Panc1 (cell line): ENCODE data around the gene MICAL2.

Experiments used
- CTCF ChIP-seq: fragments of 450-650 bp; IDR thresholded peaks from 2 replicates; pipeline ENCODE4 v1.5.1; 2017; ENCODE audit warnings: mild to moderate bottlenecking
- POLR2AphosphoS5 ChIP-seq: IDR thresholded peaks from 2 replicates; pipeline ENCODE4 v1.6.1; 2012; ENCODE audit warnings: mild to moderate bottlenecking, low read depth, low read length, moderate library complexity
- TF ChIP-seq, protein P1 (sequence below), 2 experiments: IDR thresholded peaks; 2 replicates each; pipeline ENCODE4 v1.6.1; 2011 to 2012; ENCODE audit warnings: low read depth in 2 of 2, control low read depth in 1 of 2, low read length in 1 of 2, mild to moderate bottlenecking in 1 of 2, moderate library complexity in 1 of 2; ENCODE audit not compliant: insufficient read depth in 1 of 2

GRCh38 chr11:12184699-12185098 lies 74.3 kb downstream of the MICAL2 start:
- TF ChIP-seq CTCF (no peak), POLR2AphosphoS5 (no peak)
- TF ChIP-seq, protein P1, sequence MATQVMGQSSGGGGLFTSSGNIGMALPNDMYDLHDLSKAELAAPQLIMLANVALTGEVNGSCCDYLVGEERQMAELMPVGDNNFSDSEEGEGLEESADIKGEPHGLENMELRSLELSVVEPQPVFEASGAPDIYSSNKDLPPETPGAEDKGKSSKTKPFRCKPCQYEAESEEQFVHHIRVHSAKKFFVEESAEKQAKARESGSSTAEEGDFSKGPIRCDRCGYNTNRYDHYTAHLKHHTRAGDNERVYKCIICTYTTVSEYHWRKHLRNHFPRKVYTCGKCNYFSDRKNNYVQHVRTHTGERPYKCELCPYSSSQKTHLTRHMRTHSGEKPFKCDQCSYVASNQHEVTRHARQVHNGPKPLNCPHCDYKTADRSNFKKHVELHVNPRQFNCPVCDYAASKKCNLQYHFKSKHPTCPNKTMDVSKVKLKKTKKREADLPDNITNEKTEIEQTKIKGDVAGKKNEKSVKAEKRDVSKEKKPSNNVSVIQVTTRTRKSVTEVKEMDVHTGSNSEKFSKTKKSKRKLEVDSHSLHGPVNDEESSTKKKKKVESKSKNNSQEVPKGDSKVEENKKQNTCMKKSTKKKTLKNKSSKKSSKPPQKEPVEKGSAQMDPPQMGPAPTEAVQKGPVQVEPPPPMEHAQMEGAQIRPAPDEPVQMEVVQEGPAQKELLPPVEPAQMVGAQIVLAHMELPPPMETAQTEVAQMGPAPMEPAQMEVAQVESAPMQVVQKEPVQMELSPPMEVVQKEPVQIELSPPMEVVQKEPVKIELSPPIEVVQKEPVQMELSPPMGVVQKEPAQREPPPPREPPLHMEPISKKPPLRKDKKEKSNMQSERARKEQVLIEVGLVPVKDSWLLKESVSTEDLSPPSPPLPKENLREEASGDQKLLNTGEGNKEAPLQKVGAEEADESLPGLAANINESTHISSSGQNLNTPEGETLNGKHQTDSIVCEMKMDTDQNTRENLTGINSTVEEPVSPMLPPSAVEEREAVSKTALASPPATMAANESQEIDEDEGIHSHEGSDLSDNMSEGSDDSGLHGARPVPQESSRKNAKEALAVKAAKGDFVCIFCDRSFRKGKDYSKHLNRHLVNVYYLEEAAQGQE (IDR thresholded peaks at IDR 0.05; ENCODE audit: insufficient read depth in 1 of 2, low read depth in 2 of 2, low read length in 1 of 2) = no peak
